Renal cortex interstitium (tissue), 11 donors: Measurements from ENCODE around the gene SLC11A1. TPM values are rescaled to one million over a fixed set of nuclear protein-coding genes. Genes with fewer than 3 reads are reported as not detected.

Experiments used
- DNase-seq, 11 donors: peaks; one replicate each; pipeline ENCODE4 v3.0.0-alpha.2; 2013; ENCODE audit warnings: low read depth in 9 of 11, low spot score in 4 of 11; ENCODE audit errors: extremely low read depth in 1 of 11
- polyA plus RNA-seq, 3 donors: library from polyadenylated mRNA; unstranded; fragments of 120-200 nt; gene quantifications; one replicate each; pipeline ENCODE4 v1.2.1, GENCODE V29; 2013; ENCODE audit not compliant: insufficient read length in 3 of 3

The SLC11A1 gene
- polyA plus RNA-seq, 3 donors = 0.99 to 2.2 (median 1.6) TPM

DNA sequence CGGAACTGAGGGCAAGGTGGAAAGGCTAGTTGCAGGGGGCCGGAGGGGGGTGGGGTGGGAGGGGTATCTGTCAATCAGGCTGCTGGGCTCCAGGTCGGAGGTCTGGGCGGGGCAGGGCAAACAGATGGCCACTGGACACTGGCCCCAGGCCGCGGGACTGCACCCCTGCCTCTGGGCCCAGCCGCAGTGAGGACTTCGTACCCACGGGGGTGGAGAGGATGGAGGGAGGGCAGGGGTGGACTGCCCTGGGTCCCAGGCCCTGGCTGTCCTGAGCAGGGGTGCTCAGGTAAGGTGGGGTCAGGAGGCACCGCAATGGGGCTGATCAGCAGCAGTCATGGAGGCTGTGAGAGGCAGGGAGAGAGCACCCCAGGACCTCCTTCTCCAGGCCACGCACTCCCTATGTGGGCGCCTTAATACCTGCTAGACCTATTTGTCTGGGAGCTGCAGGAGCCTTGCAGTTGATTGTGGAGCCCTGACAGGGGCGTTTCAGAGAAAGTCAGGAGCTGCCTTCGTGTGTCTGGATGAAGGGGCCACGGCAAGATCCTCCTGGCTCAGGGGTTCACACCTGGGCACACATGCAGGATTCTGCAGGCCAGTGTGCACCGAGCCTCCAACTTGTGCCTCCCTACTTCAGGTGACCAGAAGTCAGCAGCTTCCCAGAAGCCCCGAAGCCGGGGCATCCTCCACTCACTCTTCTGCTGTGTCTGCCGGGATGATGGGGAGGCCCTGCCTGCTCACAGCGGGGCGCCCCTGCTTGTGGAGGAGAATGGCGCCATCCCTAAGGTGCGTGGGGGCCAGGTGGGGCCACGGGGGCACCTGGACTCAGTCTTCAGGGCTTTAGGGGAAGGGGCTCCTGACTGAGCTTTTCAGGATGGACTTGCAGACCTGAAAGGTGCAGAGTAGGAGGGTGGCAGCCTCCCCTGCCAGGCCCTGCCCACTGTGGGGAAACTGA lies 19.1 kb downstream of the SLC11A1 start:
- DNase-seq = no peak

DNA sequence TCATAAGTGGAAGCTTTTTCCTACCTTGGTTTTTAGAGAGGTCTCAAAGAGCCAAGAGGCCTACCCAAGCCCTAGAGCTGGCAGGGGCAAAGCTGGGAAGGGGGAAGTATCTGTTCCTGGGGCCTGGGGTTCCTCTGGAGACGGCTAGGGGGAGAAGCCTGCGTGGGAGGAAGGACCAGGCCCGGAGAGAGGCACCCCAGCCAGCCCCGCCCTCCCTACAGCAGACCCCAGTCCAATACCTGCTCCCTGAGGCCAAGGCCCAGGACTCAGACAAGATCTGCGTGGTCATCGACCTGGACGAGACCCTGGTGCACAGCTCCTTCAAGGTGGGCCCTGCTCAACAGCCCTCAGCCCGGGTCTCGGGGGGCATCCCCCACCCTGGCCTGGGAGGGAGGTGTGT lies 19.8 kb downstream of the SLC11A1 start:
- DNase-seq = no peak

DNA sequence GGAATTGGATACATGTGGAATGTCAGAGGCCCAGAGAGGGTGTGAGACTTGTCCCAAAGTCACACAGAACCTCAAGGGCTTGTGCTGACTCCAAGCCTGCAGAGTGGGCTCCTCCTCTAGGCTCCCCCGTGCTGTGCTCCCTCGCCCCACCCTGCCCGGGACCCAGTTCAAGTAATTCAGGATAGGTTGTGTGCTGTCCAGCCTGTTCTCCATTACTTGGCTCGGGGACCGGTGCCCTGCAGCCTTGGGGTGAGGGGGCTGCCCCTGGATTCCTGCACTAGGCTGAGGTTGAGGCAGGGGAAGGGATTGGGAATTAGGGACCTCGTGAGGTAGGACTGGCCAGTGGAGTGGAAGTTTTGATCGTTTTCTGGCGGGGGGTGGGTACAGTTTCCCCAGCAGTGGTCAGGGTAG lies 20.4 kb downstream of the SLC11A1 start:
- DNase-seq = no peak

DNA sequence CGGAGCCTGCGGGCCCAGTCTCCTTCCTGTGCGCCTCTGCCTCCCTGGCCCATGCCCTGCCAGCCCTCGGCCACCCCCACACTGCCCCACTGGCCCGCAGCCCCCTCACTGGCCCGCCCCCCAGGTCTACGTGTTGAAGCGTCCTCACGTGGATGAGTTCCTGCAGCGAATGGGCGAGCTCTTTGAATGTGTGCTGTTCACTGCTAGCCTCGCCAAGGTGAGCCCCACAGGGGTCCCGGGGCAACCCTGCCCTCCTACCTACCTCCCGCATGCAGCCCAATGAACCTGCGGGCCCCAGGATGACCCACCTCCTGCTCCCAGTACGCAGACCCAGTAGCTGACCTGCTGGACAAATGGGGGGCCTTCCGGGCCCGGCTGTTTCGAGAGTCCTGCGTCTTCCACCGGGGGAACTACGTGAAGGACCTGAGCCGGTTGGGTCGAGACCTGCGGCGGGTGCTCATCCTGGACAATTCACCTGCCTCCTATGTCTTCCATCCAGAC lies 20.9 kb downstream of the SLC11A1 start:
- DNase-seq = no peak

DNA sequence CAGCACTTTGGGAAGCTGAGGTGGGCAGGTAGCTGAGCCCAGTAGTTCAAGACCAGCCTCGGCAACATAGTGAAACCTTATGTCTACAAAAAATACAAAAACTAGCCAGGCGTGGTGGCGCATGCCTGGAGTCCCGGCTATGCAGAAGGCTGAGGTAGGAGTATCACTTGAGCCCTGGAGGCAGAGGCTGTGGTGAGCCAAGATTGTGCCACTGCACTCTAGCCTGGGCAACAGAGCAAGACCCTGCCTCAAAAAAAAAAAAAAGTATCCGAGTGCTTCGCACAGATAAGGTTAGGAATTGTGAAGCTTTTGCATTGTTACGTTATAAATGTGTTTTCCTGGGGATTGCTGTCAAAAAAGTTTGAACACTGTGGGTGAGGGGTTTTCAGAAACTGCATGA lies 21.7 kb downstream of the SLC11A1 start:
- DNase-seq = no peak

DNA sequence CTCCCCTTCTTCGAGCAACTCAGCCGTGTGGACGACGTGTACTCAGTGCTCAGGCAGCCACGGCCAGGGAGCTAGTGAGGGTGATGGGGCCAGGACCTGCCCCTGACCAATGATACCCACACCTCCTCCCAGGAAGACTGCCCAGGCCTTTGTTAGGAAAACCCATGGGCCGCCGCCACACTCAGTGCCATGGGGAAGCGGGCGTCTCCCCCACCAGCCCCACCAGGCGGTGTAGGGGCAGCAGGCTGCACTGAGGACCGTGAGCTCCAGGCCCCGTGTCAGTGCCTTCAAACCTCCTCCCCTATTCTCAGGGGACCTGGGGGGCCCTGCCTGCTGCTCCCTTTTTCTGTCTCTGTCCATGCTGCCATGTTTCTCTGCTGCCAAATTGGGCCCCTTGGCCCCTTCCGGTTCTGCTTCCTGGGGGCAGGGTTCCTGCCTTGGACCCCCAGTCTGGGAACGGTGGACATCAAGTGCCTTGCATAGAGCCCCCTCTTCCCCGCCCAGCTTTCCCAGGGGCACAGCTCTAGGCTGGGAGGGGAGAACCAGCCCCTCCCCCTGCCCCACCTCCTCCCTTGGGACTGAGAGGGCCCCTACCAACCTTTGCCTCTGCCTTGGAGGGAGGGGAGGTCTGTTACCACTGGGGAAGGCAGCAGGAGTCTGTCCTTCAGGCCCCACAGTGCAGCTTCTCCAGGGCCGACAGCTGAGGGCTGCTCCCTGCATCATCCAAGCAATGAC lies 22.4 kb downstream of the SLC11A1 start:
- no peak for DNase-seq

DNA sequence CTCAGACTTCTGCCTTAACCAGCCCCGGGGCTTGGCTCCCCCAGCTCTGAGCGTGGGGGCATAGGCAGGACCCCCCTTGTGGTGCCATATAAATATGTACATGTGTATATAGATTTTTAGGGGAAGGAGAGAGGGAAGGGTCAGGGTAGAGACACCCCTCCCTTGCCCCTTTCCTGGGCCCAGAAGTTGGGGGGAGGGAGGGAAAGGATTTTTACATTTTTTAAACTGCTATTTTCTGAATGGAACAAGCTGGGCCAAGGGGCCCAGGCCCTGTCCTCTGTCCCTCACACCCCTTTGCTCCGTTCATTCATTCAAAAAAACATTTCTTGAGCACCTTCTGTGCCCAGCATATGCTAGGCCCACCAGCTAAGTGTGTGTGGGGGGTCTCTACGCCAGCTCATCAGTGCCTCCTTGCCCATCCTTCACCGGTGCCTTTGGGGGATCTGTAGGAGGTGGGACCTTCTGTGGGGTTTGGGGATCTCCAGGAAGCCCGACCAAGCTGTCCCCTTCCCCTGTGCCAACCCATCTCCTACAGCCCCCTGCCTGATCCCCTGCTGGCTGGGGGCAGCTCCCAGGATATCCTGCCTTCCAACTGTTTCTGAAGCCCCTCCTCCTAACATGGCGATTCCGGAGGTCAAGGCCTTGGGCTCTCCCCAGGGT lies 23.1 kb downstream of the SLC11A1 start:
- DNase-seq = no peak

DNA sequence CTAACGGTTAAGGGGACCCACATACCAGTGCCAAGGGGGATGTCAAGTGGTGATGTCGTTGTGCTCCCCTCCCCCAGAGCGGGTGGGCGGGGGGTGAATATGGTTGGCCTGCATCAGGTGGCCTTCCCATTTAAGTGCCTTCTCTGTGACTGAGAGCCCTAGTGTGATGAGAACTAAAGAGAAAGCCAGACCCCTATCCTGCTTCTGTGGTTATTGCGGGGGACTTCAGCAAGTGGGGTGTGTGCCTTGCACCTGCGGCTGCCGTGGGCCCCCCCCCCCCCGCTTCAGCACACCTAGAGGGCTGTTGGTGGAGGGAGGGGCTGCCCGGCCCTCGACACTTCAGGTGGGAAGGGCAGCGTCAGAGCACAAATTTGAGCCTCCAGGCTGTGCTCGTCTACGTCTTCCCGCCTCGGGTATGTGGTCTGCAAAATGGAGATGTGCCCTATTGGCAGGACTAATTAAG lies 23.7 kb downstream of the SLC11A1 start:
- peak in 1 of 11 donors; percentile 39 for DNase-seq

DNA sequence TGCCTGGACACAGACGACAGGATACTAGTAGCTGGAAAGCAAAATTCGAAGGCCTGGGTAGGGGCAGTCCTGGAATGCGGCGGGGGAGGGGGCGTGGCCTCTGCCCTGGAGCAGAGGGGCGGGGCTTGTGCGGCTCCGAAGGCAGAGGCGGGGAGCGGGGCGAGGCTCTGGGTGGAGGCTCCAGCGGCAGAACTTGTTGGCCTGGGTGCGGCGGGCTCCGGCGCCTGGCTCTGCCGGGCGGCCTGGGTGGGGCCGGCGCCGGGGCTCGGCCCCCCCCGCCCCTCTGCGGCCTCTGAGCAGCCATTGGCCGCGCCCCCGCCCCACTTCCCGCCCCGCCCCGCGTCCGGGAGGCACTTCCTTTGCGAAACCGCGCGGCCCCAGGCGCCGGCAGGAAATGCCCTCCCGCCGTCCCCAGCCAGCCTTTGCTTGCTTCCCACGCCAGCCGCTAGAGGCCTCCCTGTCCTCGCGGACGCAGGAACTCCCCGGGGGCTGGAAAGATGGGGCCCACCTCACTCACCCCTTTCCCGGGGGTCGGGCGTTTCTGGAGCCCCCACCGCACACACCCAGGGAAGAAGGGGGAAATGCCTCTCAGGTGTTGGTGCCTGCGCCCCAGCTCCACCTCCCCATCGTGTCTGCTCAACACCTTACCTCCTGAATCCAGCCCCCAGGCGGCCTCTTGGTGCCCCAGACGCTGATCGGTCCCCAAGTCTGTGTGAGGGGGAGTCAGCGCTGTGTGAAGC lies 24.3 kb downstream of the SLC11A1 start:
- DNase-seq = peak; percentile 68 to 95 (median 93)

DNA sequence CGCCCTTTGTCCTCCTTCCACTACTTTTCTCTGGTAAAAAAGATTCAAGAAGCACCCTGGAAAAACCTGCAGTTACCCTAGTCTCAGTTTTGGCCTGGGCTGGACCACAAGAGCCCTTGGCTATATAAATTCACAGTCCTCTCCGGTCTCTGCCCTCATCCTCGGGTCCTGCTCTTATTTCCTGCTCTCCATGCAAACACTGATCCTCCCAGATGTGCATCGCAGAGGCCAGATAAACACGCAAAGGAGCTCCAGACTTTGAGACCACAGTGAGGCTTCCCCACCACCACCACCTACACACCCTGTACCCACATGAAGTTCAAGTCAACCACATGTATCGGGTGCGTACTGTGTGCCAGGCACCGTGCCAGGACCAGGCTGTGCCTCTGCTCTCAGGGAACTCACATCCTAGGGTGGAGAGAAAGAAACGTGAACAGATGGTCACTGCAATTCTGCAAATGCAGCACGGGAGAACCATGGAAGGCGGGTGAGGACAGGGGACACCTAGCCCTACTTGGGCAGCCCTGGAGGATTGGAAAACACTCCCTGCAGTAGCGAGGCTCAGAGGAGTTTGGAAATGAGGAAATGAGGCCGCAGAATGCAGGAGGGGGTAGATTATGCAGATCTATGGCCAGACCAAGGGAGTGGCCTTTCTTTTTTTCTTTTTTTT lies 25.0 kb downstream of the SLC11A1 start:
- DNase-seq = peak in 1 of 11 donors; percentile 37

DNA sequence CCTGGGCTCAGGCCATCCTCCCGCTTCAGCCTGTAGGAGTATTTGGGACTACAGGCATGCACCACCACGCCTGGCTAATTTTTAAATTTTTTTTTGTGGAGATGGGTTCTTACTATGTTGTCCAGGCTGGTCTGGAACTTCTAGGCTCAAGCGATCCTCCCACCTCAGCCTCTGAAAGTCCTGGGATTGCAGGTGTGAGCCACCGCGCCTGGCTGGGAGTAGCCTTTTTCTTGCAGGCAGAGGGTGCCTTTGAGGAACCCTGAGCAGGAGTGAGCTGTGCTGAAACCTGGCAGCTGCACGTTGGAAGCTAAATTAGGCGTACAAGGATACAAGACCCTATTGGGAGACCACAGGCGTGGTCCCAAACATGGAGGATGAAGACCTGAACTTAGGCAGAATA lies 25.6 kb downstream of the SLC11A1 start:
- DNase-seq = no peak

DNA sequence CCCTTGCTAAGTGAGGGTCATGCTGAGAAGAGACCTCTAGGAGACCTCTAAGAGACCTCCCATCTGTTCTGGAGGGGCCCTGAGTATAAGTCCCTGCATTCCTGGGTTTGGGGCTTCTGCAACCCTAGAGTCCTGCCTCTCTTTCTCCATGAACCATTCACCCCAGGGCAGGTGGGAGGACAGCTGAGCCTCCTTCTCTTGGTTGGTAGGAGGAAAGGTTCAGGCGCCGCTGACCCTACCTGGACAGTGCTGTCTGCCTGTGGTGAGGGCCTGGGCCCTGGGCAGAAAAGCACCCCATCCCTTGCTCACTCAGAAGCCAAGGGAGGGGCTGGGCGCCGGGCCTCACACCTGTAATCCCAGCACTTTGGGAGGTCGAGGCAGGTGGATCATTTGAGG lies 36.2 kb downstream of the SLC11A1 start:
- no peak for DNase-seq

DNA sequence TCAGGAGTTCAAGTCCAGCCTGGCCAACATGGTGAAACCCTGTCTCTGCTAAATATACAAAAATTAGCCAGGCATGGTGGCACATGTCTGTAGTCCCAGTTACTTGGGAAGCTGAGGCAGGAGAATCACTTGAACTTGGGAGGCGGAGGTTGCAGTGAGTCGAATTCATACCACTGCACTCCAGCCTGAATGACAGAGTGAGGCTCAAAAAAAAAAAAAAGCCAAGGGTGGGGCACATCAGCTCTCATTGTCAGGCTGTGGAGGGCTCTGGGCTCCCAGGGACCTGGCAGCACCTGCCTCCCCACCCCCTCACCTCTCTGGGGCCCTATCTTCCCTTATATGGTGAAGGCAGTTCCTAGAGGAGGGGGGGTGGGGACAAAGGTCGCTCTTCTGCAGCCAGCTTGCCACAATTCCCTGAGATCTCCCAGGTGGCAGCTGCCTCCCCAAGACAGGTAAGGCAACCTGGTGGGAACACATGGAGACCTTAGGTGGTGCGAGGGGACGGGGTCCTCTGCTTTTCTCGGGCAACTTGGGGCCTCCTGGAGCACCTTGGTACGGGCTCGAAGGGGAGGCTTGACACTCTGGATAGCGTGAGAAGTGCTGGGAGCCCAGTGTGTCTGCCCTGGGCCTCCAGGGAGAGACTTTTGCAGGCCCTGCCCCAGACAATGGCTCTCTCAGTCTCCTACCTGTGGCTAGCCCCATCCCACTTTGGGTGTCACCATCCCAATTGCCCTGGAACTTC lies 36.8 kb downstream of the SLC11A1 start, which contains the start of gene VIL1:
Gene VIL1, plus strand, starts transcription at position 407 of the 742 bp plus-strand sequence. CDS start 4,656 bp downstream, outside the sequence.
- no peak for DNase-seq

DNA sequence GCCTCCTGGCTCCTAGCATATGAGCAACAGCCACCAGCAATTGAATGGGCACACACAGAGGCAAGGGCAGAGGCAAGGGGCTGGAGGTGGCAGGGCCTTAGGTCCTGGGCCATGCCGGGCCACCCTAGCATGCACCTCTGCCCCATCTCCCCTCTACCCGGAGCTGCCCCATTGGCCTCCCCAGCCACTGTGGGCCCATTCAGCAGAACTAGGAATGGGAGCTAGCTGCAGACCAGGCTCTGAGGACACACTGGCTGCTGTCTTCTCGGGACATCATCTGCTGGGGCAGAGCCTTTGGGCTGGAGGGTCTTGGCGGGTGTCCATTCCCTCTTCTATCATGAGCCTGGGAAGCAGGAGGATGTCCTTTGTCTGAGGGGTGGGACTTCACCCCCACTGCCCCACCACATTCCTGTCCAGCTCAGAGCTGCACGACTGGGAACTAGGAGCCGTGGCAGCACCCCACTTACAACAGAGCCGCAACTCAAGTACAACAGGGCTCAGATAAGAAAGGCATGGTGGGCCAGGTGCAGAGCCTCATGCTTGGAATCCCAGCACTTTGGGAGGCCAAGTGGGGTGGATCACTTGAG lies 37.6 kb downstream of the SLC11A1 start:
- DNase-seq = no peak

DNA sequence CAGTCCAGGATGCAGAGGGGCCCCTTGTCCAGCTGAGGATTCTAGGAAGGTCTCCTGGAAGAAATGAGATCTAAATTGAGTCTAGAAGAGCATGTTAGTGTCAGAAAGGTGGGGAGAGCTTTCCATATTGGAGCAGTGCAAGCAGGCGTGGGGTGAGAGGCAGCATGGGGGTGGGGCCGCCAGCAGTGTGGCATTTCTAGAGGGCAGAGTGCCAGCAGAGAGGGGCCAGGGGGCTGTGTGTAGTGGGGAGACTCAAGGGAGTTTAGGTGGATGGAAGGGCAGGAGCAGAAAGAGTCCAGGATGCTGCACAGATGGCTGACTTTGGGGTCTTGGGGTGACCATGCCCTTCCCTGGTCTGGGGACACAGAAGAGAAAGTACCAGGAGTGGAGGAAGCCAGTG lies 39.0 kb downstream of the SLC11A1 start:
- no peak for DNase-seq

DNA sequence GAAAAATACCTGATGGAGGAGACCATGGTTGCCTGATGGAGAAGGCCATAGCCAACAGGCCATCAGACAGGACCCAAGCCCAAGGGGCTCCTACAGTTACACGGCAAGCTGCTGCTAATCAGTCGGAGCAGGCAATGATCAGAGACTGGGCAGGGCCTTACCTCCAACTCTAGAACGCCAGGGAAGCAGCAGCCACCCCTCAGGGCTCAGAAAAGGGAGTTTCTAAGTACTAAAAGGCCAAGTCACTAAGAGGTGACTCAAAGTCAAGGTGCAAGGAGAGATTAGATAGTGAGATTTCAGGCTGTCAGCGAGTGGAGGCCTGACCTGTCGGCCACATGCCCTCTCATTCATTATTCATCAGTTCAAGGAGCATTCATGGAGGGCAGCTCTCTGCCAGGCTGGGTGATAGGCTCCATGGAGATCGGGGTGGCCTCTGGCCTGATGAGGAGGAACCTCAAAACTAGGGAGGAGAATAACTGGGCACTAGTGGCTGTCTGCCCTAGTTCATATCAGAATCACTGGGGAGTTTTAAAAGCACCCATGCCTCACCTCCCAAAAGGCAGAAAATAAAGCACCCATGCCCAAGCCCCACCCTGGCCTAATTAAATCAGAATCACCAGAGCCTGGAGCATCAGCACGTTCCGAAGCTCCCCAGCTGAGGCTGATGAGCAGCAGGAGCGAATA lies 40.5 kb downstream of the SLC11A1 start:
- no peak for DNase-seq

DNA sequence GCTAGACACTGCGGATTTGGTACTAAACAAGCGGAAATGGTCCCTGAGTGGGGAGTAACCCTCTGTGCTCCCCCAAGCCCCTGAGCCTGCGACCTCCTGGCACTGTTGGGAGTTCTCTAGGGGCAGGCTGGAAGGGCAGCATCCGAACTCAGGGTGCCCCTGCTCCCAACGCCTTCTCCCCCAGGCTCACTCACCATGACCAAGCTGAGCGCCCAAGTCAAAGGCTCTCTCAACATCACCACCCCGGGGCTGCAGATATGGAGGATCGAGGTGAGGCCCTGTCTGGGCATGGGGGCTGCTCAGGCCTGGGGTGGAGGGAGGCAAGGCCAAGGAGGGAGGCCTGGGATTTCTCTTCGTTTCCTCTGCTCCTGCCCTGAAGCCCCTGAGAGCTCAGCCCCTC lies 41.5 kb downstream of the SLC11A1 start:
- no peak for DNase-seq
